AG04450 (cell line): ENCODE measurements around the gene TAS2R41. TPM values are rescaled to one million over a fixed set of nuclear protein-coding genes. Genes with fewer than 3 reads are reported as not detected.

Experiments used
- CTCF ChIA-PET: fragments of 300-600, 350-600 bp; formaldehyde crosslinking; extraction: SDS; loops from one replicate; lab custom pipeline; 2022; ENCODE audit warnings: antibody characterized with exemption, inconsistent platforms; lab: Charles Lee
- POLR2A ChIA-PET: fragments of 350-600 bp; formaldehyde crosslinking; extraction: SDS; loops from one replicate; lab custom pipeline; 2021; ENCODE audit warnings: antibody characterized with exemption, inconsistent platforms; lab: Yijun Ruan, JAX
- DNase-seq: peaks from one replicate; pipeline ENCODE4 v3.0.0-alpha.2; 2011; ENCODE audit warnings: low read depth, low spot score
- H3K27ac ChIP-seq: one replicate; pipeline ENCODE4 v1.5.1; 2012; ENCODE audit warnings: low read depth, low read length, control low read depth
- H3K27me3 ChIP-seq: one replicate; pipeline ENCODE4 v1.6.0; 2012; ENCODE audit warnings: low read length; ENCODE audit not compliant: control insufficient read depth, insufficient read depth
- H3K4me3 ChIP-seq: 2 replicates; pipeline ENCODE4 v1.5.1; 2011; ENCODE audit warnings: mild to moderate bottlenecking, low read depth, low read length, control low read depth
- H3K9me3 ChIP-seq: 2 replicates; pipeline ENCODE4 v1.5.1; 2012; ENCODE audit warnings: low read length; ENCODE audit not compliant: control insufficient read depth, insufficient read depth
- polyA plus RNA-seq: library from polyadenylated mRNA; depleted of rRNA; stranded (reverse); fragments of >200 nt; gene quantifications from 2 replicates; pipeline ENCODE4 v1.2.3, GENCODE V29; 2011
- TF ChIP-seq, protein P1 (sequence below): IDR thresholded peaks from 2 replicates; pipeline ENCODE4 v1.5.1; 2011; ENCODE audit warnings: low read depth, low read length, control low read depth, inconsistent platforms

The TAS2R41 gene
- polyA plus RNA-seq, 1 experiment = not detected

DNA sequence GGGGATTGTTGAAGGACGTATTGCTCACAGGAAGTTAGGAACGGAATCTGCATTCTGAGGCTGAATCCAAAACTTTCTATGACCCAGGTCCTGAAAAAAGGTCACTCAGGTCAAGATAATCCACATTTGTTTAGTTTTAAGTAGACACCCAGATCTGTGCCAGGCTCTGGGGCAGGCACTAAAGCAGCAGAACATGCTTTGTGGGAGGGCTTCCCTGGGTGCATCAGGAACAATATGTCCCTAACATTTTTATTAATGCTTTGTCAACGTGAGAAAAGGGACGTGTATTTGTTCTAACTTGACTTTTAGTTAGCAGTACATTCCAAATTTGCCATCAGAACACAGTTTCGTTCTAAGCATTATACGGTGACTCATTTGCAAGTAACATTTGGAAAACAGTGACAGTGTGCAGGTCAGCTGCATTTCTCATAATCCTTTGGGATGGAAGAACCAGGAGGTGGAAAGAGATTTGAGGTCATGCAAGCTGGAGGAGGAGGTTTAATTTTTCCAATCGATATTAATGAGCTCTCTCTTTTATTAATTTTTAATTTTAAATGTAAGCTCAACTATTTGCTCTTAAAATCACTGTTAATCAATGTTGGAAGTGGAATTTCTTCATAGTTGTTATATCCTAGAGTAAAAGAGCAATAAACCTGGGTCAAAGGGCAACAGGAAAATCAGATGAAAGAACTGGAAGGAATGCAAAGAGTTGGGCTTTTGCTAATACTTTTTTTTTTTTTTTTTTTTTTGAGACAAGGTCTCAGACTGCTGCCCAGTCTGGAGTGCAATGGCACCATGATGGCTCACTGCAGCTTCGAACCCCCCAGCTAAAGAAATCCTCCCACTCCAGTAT lies 35.0 kb downstream of the TAS2R41 start:
- ChIA-PET CTCF (no interaction called here), POLR2A (no interaction called here)
- peaks cover 6% of the 10 kb centered on the region; the same call in 1 of the 2 replicates for H3K9me3 ChIP-seq
- no peak overlapping the region for H3K27ac ChIP-seq
- no peak for DNase-seq
- no peak overlapping the region for H3K4me3 ChIP-seq
- H3K27me3 ChIP-seq = peaks cover 2% of the 10 kb centered on the region
- TF ChIP-seq, protein P1, sequence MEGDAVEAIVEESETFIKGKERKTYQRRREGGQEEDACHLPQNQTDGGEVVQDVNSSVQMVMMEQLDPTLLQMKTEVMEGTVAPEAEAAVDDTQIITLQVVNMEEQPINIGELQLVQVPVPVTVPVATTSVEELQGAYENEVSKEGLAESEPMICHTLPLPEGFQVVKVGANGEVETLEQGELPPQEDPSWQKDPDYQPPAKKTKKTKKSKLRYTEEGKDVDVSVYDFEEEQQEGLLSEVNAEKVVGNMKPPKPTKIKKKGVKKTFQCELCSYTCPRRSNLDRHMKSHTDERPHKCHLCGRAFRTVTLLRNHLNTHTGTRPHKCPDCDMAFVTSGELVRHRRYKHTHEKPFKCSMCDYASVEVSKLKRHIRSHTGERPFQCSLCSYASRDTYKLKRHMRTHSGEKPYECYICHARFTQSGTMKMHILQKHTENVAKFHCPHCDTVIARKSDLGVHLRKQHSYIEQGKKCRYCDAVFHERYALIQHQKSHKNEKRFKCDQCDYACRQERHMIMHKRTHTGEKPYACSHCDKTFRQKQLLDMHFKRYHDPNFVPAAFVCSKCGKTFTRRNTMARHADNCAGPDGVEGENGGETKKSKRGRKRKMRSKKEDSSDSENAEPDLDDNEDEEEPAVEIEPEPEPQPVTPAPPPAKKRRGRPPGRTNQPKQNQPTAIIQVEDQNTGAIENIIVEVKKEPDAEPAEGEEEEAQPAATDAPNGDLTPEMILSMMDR = no peak

DNA sequence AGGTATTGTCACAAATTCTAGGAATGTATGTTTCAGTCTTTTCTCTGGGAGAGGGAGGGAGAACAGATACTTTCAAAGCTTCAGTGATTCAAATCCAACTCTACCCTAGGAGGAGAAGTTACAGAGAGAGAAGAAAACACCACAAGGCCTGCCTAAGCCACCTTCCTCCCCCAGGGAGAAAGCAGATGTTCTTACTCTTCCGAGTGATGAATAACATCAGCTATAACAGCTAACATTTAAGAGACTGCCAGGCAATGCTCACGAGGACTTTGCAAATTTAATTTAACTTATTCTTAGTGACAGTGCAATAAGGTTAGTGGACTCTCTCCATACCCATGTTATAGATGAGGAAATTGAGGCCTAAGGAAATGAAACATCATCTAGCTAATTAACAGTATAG lies 36.8 kb downstream of the TAS2R41 start:
- no peak overlapping the region for H3K4me3 ChIP-seq
- H3K27ac ChIP-seq = no peak overlapping the region
- H3K27me3 ChIP-seq = peaks cover 2% of the 10 kb centered on the region
- peaks cover 6% of the 10 kb centered on the region; the same call in 1 of the 2 replicates for H3K9me3 ChIP-seq
- TF ChIP-seq, protein P1 = no peak
- POLR2A ChIA-PET = no interaction called here
- no peak for DNase-seq
- CTCF ChIA-PET = interaction anchor here (0.6 kb wide), 1 partner anchor 1308 kb away, joined by 3 read pairs; no protein-coding TSS in a partner anchor

DNA sequence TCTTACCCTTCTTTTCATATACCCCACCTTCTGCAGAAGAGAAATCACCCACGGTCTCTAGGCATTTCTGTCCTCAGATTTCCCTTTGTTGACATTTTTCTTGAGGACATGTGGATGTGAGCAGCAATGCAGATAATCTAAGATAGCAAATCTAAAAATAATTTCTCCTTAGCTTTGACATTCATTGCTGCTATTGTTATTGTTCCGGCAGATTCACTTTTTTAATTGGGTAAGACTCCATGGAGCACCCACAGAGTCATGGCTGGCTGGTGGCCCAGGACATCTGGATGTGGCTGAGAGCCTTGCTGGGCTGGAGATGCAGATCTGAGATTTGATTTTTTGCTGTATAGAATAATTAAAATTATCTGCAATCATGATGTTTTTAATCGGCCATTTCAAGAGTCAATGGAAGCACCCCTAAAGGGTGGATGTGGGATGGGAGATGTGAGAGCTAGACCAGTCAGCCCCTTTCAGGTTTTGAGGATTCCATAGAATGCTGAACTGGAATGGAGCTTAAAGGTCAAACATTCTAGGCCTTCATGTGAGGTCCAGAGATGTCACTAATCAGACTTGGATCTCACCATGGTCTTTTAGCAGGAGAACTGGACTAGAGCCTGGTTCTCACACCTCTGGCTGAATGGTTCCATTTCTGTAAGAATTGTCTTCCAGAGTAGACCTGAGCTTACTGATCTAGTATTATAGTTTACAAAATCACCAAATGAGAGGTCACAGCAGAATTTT lies 37.5 kb downstream of the TAS2R41 start:
- Histone ChIP-seq H3K9me3 (peaks cover 6% of the 10 kb centered on the region; the same call in 1 of the 2 replicates), H3K27ac (no peak overlapping the region), H3K27me3 (peaks cover 2% of the 10 kb centered on the region), H3K4me3 (no peak overlapping the region)
- CTCF ChIA-PET = no interaction called here
- POLR2A ChIA-PET = no interaction called here
- TF ChIP-seq, protein P1 = no peak
- no peak for DNase-seq

DNA sequence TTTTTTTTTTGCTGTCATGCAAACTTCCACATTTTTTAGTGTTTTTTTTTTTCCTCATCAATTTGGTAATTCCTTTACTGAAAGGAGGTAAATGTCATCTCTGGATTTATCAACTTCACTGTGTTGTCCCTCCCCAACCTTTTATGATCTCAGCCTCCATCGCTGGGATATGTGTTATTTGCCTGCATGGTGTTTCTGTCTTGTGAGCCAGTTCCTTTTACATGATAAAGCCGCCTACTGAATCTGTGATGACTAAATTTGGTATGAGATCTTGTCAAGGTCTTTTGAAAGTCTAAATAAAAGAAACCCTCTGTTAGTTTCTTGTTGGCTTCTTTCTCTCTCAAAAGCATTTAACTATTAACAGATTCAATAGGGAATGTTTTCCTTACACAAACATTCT lies 39.3 kb downstream of the TAS2R41 start:
- Histone ChIP-seq H3K4me3 (no peak overlapping the region), H3K27ac (no peak overlapping the region), H3K27me3 (no peaks in the 10 kb centered on the region), H3K9me3 (no peaks in the 10 kb centered on the region)
- DNase-seq = no peak
- TF ChIP-seq, protein P1 = no peak
- ChIA-PET POLR2A (no interaction called here), CTCF (interaction anchor here (1.4 to 1.6 kb wide), 2 partner anchors 277 to 302 kb away, joined by 5 to 7 read pairs; no protein-coding TSS in a partner anchor)
